A172 (cell line): ENCODE measurements around the gene FOXI1. TPM values are rescaled to one million over a fixed set of nuclear protein-coding genes. Genes with fewer than 3 reads are reported as not detected.

Experiments used
- DNase-seq: peaks from one replicate; pipeline ENCODE4 v3.0.0-alpha.2; 2015; ENCODE audit warnings: low spot score
- total RNA-seq: library from RNA; depleted of rRNA; stranded (reverse); fragments of >200 nt; shearing (Covaris generic); gene quantifications from 2 replicates; pipeline ENCODE4 v1.2.3, GENCODE V29; 2014; rRNA removed

FOXI1 gene
- total RNA-seq: 0.10 TPM in 1 of 2 replicates, not detected in the other

DNA sequence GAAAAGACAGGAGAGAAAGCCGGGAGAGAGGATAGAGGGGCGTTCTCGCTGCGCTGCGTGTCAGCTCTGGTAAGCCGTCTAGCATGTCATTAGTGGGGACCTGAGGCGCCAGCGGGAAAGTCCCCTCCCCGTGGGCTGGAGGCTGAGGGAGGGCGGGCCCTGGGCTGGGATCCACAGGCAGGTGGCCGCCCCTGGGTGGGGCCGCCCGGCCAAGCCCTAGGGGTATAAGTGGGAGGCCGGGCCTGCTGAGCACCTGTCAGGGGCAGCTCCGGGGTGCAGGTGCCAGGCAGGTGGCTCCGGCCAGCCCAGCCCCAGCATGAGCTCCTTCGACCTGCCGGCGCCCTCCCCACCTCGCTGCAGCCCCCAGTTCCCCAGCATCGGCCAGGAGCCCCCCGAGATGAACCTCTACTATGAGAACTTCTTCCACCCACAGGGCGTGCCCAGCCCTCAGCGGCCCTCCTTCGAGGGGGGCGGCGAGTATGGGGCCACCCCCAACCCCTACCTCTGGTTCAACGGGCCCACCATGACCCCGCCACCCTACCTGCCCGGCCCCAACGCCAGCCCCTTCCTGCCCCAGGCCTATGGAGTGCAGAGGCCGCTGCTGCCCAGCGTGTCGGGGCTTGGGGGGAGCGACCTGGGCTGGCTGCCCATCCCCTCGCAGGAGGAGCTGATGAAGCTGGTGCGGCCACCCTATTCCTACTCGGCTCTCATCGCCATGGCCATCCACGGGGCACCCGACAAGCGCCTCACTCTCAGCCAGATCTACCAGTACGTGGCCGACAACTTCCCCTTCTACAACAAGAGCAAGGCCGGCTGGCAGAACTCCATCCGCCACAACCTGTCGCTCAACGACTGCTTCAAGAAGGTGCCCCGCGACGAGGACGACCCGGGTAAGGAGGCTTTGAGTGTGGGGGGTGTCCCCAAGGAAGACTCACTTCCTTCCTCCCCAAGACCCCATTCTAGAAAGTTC is at the start of gene FOXI1:
Gene FOXI1 (plus strand): TSS at position 256 of the 970 bp plus-strand sequence. CDS start 61 bp downstream, at position 317.
- no peak for DNase-seq

DNA sequence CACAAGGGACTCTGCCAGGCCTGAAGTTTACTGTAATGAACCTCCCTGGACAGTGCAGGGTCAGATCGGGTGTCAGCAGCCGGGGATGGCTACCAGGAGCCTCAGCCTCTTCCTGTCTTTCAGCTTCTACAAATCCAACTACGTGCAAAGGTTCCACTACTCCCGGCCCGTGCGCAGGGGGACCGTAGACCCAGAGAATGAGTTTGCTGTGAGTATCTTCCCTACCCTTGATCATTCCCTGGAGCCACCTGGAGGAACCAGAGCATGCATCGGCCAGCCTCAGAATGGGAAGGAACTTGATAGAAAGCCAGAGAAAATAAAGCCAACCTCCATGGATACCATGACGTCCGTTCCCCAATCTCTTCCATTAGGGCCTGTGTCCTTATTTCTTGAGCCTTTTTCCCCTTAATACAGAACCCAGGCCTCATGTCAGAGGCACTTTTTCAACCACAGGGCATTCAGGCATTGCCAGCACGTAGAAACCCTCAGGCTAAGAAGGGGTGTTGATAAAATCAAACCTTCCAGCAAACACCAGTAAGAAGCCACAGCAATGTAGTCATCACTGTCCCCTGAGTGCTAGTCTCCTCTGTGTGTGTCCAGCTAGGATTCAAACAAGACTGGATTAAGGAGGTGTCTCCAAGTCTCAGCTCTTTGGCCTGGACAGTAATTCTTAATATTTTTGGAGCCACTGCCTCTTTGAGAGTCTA is 49.0 kb upstream of the FOXI1 start:
- DNase-seq: no peak

DNA sequence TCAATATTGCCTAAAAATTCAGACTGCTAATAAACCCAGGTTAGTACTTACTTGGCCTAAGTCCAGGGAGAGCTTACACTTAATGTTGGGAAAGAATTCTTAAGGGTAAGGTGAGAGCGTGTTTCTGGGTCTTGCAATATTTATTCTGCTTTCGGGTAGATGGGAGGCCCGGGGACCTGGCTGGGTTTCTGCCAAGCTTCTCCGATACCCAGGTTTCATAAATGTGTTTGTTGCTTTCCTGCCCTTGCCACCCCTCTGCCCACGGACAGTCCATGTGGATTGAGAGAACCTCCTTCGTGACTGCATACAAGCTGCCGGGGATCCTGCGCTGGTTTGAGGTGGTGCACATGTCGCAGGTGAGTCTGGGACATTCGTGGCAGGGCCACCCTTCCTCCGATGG is 48.4 kb upstream of the FOXI1 start:
- no peak for DNase-seq

DNA sequence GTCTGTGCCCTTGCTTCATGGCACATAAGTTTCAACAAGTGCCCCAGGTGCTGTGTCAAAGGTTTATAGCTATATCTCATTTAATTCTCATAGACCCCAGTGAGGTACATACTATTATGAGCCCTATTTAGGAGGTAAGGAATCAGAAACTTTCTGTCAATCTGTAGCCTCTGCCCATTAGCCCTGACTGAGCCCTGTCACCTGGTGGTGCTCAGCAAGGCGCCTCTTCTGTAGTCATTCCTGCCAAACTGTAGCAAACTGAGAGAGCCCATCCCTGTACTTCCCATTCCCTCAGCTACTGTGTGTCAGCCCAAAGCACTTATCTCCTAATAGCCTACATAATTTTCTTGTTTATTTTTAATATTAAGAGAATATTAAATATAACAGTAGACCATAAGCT is 46.5 kb upstream of the FOXI1 start:
- no peak for DNase-seq

DNA sequence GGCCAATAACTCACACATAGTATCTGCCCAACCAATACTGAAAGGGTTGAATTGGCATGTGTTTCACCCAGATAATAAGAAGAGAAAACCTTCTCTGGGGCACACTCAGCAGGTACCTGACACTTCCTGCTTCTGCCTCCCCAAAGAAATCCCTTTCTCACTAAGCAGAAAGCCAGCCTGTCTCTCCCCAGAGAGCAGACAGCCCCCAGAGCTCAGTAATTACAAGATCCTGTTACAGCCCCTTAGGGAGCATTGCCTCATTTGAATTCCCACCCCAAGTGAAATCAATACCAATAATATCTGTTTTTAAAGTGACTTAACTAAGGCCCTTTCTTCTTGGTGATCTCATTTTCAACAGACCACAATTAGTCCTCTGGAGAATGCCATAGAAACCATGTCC is 38.5 kb upstream of the FOXI1 start:
- DNase-seq: no peak

DNA sequence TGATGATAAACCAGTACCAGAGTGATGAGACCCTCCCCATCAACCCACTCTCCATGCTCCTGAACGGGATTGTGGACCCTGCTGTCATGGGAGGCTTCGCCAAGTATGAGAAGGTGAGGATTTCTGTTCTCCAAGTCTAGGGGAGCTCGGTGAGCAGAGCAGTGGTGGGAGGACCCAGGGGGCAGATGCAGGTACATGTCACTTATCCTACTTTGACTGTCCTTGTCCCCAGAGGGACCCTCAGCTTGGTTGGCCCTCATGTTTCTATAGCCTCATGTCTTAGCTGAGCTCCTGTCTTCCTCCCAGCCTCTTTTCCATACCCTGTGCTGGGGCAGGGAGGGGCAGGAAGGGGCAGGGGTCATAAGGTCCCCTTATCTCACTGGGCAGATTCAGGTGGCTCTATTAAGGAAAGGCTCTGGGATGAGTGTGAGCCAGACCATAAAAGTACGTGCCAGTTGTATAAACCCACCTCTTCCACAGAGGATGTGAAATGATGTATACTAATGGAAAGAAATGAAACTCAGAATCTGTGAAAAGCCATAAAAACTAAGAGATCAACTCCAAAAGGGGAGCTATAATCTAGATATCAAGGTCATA is 38.0 kb upstream of the FOXI1 start:
- DNase-seq: no peak

DNA sequence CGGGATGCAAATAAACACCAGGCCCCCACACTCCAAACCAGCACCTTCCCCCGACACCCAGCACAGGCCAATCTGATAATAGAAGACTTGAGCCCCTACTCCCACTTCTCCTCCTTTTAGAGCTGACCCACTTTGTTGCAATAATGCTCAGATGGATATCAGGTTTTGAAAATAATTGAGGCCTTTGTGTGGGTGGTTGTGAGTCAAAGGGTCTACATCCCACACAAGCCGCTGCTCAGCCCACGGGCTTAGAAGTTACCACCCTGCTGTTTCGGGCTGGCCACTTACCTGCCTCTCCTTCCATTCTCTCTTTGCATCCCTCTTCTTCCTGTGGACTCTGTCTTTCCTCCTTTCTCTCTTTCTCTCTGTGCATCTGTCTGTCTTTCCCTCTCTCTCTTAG is 36.2 kb upstream of the FOXI1 start:
- no peak for DNase-seq

DNA sequence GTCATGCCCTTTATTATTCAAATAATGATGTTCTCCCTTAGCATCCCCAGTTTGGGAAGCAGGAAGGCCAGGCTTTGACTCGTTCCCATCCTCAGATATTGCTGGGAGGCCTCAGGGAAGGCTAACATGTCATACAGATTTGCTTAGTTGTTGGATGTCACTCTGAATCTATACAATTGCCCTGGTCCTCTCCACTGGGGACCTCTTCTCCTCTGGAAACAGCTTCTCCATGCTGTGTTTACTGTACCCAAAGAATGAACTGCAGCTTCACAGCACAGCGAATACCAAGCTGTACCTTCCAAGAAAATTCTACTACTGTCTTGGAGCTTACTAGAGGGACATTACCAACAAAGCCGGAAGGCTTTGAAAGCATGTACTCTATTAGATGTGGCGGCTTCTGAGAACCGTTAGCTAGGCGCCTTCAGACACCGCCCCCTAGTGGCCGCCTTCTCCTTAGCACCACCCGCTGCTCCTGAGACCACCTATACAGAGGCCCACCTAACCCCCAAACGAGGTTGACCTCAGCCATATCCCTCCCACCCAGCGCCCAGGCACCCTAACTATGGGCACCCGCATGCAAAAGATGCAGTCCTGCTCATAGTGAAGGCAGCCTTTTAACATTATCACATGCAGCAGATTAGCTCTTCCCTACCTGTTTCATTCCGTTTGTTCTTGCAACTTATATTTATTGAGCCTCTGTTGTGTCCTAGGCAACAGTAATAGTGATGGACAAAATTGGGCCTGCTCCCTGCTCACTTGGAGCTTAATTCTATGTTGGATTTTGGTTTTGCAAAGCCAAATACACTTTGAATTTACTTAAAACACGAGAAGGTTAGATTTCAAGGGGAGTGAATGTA is 34.9 kb upstream of the FOXI1 start:
- peak; percentile 16 for DNase-seq

DNA sequence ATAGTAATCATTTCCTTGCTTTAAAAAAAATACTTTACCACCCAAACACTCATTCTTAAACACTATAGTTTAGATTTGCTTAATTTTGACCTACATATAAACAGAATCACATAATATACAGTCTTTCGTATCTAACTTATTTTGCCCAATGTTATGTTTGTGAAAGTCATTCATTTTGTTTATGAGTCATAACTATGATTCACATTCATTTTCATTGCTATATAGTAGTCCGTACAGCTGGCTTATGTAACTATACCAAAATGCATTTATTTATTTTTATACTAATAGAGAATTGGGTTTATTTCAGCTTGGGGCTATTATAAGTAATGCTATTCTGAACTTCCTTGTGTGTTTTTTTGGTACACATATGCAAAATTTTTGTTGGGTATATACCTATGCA is 33.9 kb upstream of the FOXI1 start:
- no peak for DNase-seq

DNA sequence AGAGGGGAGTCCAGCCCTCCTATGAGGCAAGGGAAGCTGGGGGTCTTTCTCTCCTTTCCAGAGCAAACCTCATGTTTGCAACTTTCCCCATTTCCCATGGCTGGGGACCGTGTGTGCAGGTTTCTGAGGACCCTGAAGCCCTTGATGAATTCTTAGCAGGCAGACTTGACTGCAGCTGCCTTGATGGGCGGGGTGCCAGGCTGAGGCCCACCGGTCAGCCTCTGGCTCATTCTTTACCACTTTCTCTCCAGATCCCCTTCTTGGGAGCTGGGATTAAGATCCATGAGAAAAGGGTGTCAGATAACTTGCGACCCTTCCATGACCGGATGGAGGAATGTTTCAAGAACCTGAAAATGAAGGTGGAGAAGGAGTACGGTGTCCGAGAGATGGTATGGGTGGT is 30.0 kb upstream of the FOXI1 start:
- no peak for DNase-seq

DNA sequence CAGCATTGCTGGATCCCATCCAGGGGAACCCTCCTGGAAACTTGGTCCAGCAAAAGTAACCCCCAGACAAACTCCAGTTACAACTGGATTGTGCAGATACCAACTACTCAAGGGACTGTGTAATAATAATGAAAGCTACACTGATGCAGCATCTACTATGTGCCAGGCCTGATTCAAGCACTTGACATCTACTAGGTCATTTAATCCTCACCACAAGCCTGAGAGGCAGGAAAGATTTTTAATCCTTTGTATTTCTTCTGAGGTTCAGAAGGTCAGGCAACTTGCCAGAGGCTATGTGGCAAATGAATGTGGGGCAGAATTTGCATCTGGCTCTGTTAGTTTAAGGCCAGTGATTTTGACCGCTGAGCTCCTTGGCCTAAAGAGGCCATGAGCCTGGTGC is 29.5 kb upstream of the FOXI1 start:
- peak; percentile 7 for DNase-seq

DNA sequence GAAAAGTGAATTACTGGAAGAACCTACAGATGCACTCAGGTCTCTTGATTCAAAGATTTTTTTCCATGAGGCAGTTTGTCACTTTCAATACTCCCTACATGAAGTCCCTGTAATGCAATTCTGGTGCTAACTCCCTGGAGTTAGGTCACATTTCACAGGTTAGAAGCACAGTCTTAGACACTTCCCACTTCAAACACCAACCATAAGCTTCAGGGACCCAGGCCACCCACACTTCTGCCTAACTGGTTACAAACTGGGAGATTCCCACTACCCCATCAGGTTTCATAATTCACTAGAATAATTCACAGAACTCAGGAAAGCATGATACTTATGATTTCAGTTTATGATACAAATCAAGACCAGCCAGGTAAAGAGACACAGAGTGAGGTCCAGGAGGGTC is 29.0 kb upstream of the FOXI1 start:
- DNase-seq: no peak

DNA sequence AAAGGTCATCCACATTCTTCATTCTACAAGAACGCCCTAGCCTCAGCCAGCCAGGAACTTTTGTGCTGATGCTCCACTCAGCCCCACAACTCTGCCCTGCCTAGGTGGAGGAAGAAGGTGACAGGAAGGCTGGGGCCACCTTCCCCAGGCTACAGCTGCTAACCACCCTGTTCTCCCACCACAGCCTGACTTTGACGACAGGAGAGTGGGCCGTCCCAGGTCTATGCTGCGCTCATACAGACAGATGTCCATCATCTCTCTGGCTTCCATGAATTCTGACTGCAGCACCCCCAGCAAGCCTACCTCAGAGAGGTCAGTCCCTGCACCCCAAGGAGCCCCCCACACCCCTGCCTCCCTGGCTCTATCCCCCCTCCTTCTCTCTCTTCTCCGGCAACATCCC is 28.2 kb upstream of the FOXI1 start:
- DNase-seq: no peak

DNA sequence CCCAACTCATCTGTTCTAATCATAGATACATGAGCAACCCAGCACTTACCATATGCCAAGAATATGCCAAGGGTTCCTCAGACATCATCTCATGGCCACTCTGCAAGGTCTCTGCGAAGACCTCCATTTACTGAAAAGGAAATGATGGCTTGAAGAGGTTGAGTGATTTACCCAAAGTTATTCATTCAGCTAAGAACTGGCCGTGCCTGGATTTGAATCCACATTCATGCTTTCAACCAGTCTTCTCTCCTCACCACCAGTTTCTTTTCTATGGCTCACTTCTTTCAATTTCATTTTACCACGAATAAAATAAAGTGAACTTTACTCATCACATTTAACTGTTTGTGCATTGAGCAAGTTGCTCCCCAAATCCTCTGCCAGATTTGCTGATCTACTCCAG is 27.2 kb upstream of the FOXI1 start:
- no peak for DNase-seq

DNA sequence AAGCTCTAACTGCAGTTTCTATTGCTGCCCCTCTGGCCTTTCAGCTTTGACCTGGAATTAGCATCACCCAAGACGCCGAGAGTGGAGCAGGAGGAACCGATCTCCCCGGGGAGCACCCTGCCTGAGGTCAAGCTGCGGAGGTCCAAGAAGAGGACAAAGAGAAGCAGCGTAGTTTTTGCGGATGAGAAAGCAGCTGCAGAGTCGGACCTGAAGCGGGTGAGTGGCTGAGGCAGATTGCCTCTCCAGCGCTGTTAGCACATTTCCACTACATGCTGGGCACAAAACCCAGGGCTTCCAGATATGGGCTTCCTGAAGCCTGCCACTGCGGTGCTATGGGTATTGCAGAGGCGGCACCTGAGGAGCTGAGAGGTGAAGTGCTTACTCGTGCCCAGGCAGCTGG is 26.8 kb upstream of the FOXI1 start:
- DNase-seq: no peak

DNA sequence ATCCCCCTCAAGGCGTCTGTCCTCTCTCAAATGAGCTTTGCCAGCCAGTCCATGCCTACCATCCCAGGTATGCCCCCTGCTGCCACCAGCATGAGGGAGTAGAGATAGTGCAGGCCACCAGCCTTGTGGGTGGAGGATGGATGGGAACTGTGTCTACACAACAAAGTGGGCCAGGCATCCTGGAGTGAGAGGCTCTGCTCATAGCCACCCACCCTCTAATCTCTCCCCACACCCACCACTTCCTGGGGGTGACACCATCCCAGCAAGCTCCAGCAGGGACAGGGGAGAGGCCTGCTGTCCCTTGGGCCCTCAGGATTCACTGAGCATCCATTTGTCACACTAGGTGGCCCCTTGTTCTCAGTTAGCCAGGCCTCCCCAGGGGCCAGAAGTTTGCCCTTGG is 25.5 kb upstream of the FOXI1 start:
- DNase-seq: no peak

DNA sequence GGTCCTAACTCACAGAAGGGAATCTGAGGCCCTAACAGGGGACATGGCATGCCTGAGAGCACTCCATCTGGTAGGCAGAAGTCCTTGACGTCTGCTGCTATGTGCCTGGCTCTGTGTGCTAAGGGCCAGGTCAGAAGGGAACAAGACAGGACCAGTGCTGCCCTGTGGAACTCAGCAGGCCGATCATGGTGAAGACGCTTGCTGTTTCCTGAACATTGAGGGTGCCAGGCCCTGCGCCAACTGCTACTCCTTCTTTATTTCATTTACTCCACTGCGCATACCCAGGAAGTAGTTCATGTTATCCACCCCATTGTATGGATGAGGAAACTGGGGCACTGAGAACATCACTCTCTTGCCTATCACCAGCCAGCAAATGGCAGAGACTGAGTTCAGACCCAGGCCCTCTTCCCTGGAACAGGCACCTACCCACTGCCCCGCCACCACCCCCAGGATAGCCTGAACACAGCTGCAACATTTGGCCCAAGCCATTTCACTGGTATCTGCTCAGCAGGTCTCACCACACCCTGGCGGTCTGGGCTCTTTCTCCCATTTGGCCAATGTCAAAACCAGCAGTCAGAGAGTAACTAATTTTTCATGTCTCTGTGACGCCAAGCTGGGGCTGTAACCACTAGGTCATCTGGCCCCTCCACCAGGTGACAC is 24.8 kb upstream of the FOXI1 start:
- DNase-seq: no peak

DNA sequence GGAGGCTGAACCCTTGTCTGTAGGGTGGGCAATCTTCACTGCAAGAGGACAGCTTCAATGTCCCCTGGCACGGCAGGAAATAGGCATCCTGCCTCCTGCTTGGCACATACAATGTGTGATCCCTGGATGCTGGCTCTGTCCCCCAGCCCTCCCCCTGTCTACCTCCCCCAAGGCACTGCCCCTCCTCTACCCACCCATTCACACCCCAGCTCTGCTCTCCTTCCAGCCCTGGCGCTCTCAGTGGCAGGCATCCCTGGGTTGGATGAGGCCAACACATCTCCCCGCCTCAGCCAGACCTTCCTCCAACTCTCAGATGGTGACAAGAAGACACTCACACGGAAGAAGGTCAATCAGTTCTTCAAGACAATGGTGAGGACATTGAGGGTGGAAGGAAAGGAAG is 24.1 kb upstream of the FOXI1 start:
- no peak for DNase-seq

DNA sequence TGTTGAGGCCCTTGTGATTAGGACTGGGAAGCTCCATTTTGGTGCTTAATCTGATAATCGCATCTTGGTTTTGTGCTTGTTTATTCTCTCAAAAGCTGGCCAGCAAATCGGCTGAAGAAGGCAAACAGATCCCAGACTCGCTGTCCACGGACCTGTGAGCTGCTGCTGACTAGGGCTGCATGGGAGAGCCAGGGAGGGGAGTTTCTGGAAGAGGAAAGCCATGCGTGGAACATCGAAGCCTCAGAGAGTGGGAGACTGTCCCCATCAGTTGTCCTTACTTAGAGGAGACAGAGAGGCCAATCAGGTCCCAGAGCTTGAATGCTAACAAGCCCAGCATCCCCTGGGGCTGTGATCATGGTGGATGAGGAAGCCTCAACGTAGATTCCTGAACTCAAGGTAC is 23.0 kb upstream of the FOXI1 start:
- no peak for DNase-seq

DNA sequence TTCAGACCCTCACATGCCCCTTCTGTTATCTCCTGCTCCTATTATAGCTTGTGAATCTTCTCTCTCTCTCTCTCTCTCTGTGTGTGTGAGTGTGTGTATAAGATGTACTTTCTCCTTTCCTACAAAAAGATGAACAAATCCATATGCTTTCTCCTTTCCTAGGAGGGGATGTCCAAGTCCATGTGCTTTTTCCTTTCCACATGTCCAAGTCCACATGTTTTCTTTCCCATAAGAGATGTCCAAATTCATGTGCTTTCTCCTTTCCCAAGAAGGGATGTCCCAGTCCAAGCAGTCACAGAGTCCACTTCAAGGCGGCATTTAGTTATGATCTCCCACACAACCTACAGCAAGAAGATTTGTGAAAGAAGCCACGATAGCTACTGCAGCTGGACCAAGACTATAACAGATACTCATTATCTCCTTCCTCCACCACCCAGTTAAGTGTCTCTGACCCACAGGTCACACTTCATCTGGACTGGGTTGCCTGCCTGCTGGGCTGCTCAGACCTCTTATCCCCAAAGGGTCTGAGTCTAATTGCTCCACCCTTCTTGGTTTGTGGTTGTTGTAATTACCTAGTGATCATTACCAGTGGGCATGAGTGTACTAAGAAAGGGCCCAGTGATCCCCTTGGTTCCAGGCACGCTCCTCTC is 18.4 kb upstream of the FOXI1 start:
- no peak for DNase-seq
